Measurements from ENCODE around the gene TMEM132D.
"Not testable (repeated sequence)": the region's sequence is repeated elsewhere in the genome, so short reads cannot be mapped to it uniquely, and the experiment has no call there.

TMEM132D gene

DNA sequence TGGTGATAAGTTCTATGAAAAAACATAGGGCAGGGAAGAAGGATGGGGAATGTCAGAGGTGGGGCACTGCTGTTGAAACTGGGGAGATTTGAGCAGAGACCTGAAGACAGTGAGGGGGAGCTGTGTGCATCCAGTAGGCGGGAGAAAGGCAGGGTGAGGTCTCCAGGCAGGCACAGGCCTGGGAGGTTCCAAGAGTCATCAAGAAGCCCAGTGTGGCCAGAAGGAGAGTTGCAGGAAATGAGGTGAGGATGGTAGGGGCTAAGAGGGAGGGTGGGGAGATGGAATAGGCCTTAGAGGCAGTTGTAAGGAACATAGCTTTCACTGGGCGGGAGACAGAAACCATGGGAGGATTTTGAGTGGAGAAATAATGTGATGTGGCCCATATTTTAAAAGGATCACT is 708.7 kb downstream of the TMEM132D start:
- ChIA-PET CTCF (no interaction called here), POLR2A (no interaction called here)
- no peak for DNase-seq (ENCODE audit: low read depth, low spot score)
- no peak for TF ChIP-seq CTCF (IDR thresholded peaks at IDR 0.05; ENCODE audit: insufficient read depth, low read length, missing control alignments)
- no peak overlapping the region for H3K4me3 ChIP-seq (ENCODE audit: low read depth, low read length)

GRCh38 chr12:129193263-129193871 is 710.5 kb downstream of the TMEM132D start:
- CTCF ChIA-PET = interaction anchor here (1.0 kb wide), 1 partner anchor 10 kb away, joined by 3 read pairs; no protein-coding TSS in a partner anchor
- DNase-seq (ENCODE audit: low read depth, low spot score) = no peak
- peak; percentile 38 for TF ChIP-seq CTCF (IDR thresholded peaks at IDR 0.05; ENCODE audit: insufficient read depth, low read length, missing control alignments)

GRCh38 chr12:129190827-129191226 is 713.0 kb downstream of the TMEM132D start:
- DNase-seq (ENCODE audit: low read depth, low spot score) = no peak
- no peak for TF ChIP-seq CTCF (IDR thresholded peaks at IDR 0.05; ENCODE audit: insufficient read depth, low read length, missing control alignments)
- ChIA-PET POLR2A (no interaction called here), CTCF (no interaction called here)
- H3K4me3 ChIP-seq (ENCODE audit: low read depth, low read length) = no peak overlapping the region

More at GRCh38 chr12:129193263-129193871, 710.5 kb downstream of the TMEM132D start:
- H3K4me3 ChIP-seq (ENCODE audit: low read depth, low read length) = no peak overlapping the region
- POLR2A ChIA-PET = no interaction called here

DNA sequence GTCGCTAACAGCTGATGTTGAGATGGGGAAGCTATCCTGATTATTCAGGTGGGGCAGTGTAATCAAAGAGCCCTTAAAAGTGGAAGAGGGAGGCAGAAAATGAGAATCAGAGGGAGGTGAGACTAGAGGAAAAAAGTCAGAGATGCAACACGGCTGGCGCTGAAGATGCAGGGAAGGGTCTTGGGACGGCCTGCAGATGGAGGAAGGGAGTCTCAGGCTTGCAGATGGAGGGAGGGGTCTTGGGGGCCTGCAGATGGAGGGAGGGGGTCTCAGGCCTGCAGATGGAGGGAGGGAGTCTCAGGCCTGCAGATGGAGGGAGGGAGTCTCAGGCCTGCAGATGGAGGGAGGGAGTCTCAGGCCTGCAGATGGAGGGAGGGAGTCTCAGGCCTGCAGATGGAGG is 713.9 kb downstream of the TMEM132D start:
- CTCF ChIA-PET; POLR2A ChIA-PET; DNase-seq (ENCODE audit: low read depth, low spot score); H3K4me3 ChIP-seq (ENCODE audit: low read depth, low read length): not testable (repeated sequence)

- POLR2A ChIA-PET = no interaction called here
- H3K4me3 ChIP-seq (ENCODE audit: low read depth, low read length) = no peak overlapping the region
- CTCF ChIA-PET = no interaction called here
- no peak for DNase-seq (ENCODE audit: low read depth, low spot score)
- TF ChIP-seq CTCF (IDR thresholded peaks at IDR 0.05; ENCODE audit: insufficient read depth, low read length, missing control alignments) = no peak
Observed at GRCh38 chr12:129186952-129187351, 716.9 kb downstream of the TMEM132D start.

GRCh38 chr12:129185855-129186254 is 718.0 kb downstream of the TMEM132D start:
- POLR2A ChIA-PET = no interaction called here
- H3K4me3 ChIP-seq (ENCODE audit: low read depth, low read length) = no peak overlapping the region
- DNase-seq (ENCODE audit: low read depth, low spot score) = no peak
- CTCF ChIA-PET = no interaction called here
- TF ChIP-seq CTCF (IDR thresholded peaks at IDR 0.05; ENCODE audit: insufficient read depth, low read length, missing control alignments) = no peak
